Cardiac muscle cell (in vitro differentiated cells and primary cell): ENCODE measurements around the gene ABHD13. TPM values are rescaled to one million over a fixed set of nuclear protein-coding genes. Genes with fewer than 3 reads are reported as not detected.
"Not testable (repeated sequence)": the region's sequence is repeated elsewhere in the genome, so short reads cannot be mapped to it uniquely, and the experiment has no call there.

Source experiments
- DNase-seq, 2 donors: peaks; one replicate each; pipeline versions ENCODE4 v3.0.0 to v3.0.0-alpha.2; 2010 to 2017; ENCODE audit warnings: low read depth in 1 of 2, low spot score in 1 of 2
- H3K27ac ChIP-seq: fragments of 200-600 bp; sonication (generic); 2 replicates; pipeline ENCODE4 v1.5.1; 2016
- H3K27me3 ChIP-seq: fragments of 200-600 bp; sonication (generic); 2 replicates; pipeline ENCODE4 v1.6.0; 2016; ENCODE audit warnings: control low read depth
- H3K36me3 ChIP-seq: fragments of 200-600 bp; sonication (generic); 2 replicates; pipeline ENCODE4 v1.5.1; 2016; ENCODE audit warnings: control low read depth
- H3K4me1 ChIP-seq: fragments of 200-600 bp; sonication (generic); 2 replicates; pipeline ENCODE4 v1.8.1; 2017; ENCODE audit warnings: low read depth, mild to moderate bottlenecking, mixed run types
- H3K4me3 ChIP-seq: fragments of 200-600 bp; sonication (generic); 2 replicates; pipeline ENCODE4 v1.5.1; 2016; ENCODE audit warnings: mild to moderate bottlenecking
- H3K9me3 ChIP-seq: fragments of 200-600 bp; sonication (generic); 2 replicates; pipeline ENCODE4 v1.5.1; 2017; ENCODE audit warnings: low read depth, mild to moderate bottlenecking, control low read depth
- polyA plus RNA-seq: library from polyadenylated mRNA; unstranded; fragments of >200 nt; fragmentation: Nextera tagmentation; extraction: Ambion mirVana; gene quantifications from 2 replicates; pipeline ENCODE4 v1.2.1, GENCODE V29; 2016
- total RNA-seq: library from RNA; depleted of rRNA; stranded (reverse); fragments of >200 nt; gene quantifications from 2 replicates; pipeline ENCODE4 v1.2.3, GENCODE V29; 2016
- TF ChIP-seq, protein P1 (sequence below): IDR thresholded peaks from 2 replicates; pipeline ENCODE4 v1.5.1; 2012; ENCODE audit warnings: low read depth, mild to moderate bottlenecking, low read length

Gene ABHD13
- total and polyA plus RNA-seq, 2 experiments from 2014 or later, result 18.0 to 19.8 TPM

DNA sequence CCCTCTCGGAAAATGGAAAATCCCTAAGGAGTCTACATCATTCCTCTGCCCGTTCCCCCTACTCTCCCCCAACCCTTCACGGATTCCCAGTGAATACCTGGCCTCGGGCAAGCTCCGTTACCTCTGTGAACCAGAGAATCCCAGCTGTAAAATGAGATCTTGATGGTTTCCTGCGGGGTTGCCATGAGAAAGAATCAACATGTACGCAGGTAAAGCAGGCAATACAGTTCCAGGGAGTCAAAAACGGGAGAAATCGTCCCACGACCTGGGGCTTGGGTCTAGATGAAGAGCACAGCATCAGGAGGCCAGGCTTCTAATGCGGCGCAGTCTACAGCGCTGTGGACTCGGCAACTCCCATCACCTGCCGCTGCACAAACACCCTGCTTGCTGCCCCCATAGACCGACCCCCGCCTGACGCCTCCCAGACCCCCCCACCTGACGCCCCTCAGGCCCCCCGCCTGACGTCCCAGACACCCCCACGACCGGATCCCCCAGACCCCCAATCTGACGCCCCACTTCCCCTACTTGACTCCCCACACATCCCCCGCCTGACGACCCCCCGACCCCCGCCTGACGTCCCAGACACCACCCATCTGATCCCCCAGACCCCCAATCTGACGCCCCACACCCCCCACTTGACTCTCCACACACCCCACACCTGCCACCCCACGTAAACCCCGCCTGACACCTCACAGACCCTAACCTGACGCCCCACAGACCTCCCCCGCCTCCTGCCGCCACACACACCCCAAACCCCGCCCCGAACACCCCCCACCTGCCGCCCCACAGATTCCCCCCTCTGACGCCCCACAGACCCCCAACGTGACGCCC lies 3.5 kb upstream of the ABHD13 start:
- Histone ChIP-seq H3K4me3 (peak overlapping the region; percentile 46), H3K27ac (no peak overlapping the region), H3K27me3 (no peaks in the 10 kb centered on the region), H3K9me3 (no peaks in the 10 kb centered on the region), H3K4me1 (peaks cover 16% of the 10 kb centered on the region), H3K36me3 (peaks cover 8% of the 10 kb centered on the region)
- DNase-seq, result peak in 1 of 2 donors; percentile 47
- TF ChIP-seq, protein P1, sequence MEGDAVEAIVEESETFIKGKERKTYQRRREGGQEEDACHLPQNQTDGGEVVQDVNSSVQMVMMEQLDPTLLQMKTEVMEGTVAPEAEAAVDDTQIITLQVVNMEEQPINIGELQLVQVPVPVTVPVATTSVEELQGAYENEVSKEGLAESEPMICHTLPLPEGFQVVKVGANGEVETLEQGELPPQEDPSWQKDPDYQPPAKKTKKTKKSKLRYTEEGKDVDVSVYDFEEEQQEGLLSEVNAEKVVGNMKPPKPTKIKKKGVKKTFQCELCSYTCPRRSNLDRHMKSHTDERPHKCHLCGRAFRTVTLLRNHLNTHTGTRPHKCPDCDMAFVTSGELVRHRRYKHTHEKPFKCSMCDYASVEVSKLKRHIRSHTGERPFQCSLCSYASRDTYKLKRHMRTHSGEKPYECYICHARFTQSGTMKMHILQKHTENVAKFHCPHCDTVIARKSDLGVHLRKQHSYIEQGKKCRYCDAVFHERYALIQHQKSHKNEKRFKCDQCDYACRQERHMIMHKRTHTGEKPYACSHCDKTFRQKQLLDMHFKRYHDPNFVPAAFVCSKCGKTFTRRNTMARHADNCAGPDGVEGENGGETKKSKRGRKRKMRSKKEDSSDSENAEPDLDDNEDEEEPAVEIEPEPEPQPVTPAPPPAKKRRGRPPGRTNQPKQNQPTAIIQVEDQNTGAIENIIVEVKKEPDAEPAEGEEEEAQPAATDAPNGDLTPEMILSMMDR, result no peak

DNA sequence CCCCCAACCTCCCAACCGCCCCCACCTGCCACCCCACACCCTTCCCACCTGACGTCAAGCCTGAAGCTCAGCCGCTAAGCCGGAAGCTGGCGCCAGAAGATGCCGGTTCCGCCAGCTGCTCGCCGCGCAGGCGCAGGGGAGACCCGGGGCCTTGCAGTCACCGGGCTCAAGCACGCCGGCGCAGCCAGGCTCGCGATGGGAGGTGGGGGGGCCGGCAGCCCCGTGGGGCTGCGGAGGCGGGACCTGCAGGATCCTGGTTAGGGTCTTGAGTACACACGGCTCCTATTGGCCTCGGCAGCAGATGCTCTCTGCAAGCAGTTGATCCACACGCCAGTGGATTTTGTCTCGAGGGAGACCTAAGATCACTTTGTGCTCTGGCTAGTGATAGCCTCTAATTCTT lies 2.8 kb upstream of the ABHD13 start, which contains the start of gene LIG4:
Gene LIG4 (minus strand): TSS at position 101 of the 400 bp plus-strand sequence. CDS start 4,268 bp downstream, outside the sequence.
- Histone ChIP-seq H3K9me3 (no peaks in the 10 kb centered on the region), H3K36me3 (peaks cover under 1% of the 10 kb centered on the region), H3K4me3 (peak within 1 kb of the TSS; percentile 46), H3K27me3 (no peaks in the 10 kb centered on the region), H3K27ac (peak within 1 kb of the TSS; percentile 34), H3K4me1 (peaks cover 21% of the 10 kb centered on the region)
- peak; percentile 96 to 97 for DNase-seq
- TF ChIP-seq, protein P1, result no peak

DNA sequence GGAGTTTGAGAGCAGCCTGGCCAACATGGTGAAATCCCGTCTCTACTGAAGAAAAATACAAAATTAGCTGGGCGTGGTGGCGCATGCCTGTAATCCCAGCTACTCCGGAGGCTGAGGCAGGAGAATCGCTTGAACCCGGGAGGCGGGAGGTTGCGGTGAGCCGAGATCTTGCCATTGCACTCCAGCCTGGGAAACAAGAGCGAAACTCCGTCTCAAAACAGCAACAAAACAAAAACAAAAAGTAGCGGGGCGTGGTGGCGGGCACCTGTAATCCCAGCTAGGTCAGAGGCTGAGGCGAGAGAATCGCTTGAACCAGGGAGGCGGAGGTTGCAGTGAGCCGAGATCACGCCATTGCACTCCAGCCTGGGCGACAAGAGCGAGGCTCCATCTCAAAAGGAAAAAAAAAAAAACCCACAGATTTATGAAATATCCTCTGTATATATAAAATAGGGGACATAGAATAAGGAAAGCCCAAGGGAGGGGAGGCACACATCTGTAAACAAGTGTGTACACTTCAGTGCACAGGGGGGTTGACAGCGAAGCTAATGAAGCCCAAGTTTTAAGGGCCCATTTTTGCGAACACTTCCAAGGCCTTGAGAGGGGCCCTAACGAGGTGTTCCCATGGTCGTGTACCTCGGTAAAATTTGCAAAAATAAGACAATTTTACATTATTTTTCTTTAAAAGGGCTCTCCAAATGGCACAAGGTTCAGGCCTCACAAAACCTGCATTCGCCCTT lies 717 bp upstream of the ABHD13 start:
- DNase-seq, H3K9me3 ChIP-seq, H3K27me3 ChIP-seq, H3K36me3 ChIP-seq: not testable (repeated sequence)
- peak overlapping the region; percentile 93 for H3K27ac ChIP-seq
- peak overlapping the region; percentile 87 for H3K4me3 ChIP-seq
- peaks cover 21% of the 10 kb centered on the region for H3K4me1 ChIP-seq

DNA sequence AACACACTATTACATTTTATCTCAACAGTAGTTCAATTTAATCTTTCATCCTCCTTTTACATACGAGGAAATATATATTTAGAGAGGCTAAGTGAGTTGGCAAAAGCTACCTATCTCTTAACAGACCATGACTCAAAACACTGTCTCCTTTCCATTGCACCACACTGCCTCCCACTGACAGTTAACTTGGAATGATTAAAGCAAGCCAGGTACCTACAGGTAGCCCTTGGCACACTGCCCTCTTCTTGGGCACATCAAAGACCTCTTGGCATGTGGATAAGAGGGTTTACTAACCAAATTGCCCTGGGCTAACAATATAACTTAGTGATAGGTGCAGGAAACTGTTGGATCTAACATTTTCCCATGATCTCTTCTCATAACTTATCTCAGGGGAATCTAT lies 1.8 kb downstream of the ABHD13 start:
- TF ChIP-seq, protein P1, result no peak
- no peaks in the 10 kb centered on the region for H3K9me3 ChIP-seq
- peak overlapping the region; percentile 18 for H3K27ac ChIP-seq
- no peak for DNase-seq
- H3K36me3 ChIP-seq, result no peaks in the 10 kb centered on the region
- H3K27me3 ChIP-seq, result no peaks in the 10 kb centered on the region
- peak overlapping the region; percentile 87 for H3K4me3 ChIP-seq
- H3K4me1 ChIP-seq, result peaks cover 38% of the 10 kb centered on the region

DNA sequence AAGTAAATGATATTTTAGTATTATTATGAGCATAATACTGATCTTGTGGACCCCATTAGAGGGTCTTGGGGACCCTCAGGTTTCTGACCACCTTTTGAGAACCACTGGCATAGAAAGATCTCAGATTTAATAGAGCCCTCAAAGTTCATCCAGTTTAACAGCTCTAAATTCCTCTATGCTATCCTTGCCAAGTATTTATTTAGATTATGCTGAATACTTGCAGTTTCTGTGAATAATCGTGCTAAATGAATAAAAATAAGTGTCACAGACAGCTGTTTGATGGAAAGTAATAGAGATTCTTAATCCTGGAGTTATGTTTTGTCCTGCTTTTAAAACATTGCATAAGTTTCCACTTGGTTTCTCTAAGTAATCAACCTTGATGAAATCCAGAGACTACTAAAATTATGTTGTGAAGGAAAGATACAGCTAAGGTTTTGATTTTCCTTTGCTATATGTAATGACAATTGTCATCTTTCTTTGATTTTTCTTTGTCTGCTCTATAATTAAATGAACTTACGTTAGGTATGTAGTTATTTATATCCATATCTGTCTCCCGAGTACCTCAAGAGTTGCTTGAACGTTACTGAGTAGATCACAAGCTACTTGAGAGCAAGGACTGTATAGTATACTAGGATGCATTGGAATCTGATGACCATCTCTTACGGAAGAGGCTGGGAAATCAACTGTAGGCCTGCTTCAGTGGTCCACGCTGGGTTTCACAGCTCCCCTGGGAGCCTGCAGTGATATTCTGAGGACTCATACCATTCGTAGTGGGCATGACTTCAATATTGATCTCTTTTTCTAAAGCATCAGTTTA lies 5.7 kb downstream of the ABHD13 start:
- DNase-seq, result no peak
- peaks cover 71% of the 10 kb centered on the region for H3K4me1 ChIP-seq
- H3K36me3 ChIP-seq, result no peaks in the 10 kb centered on the region
- H3K27me3 ChIP-seq, result no peaks in the 10 kb centered on the region
- H3K4me3 ChIP-seq, result peak overlapping the region; percentile 4
- TF ChIP-seq, protein P1, result no peak
- peak overlapping the region; percentile 92 for H3K27ac ChIP-seq
- H3K9me3 ChIP-seq, result no peaks in the 10 kb centered on the region
